ENCODE data around the gene PRKAR2B. TPM values are rescaled to one million over a fixed set of nuclear protein-coding genes. Genes with fewer than 3 reads are reported as not detected.

PRKAR2B gene
- total RNA-seq, 1 donor from 2014 or later, result 43.4 TPM

DNA sequence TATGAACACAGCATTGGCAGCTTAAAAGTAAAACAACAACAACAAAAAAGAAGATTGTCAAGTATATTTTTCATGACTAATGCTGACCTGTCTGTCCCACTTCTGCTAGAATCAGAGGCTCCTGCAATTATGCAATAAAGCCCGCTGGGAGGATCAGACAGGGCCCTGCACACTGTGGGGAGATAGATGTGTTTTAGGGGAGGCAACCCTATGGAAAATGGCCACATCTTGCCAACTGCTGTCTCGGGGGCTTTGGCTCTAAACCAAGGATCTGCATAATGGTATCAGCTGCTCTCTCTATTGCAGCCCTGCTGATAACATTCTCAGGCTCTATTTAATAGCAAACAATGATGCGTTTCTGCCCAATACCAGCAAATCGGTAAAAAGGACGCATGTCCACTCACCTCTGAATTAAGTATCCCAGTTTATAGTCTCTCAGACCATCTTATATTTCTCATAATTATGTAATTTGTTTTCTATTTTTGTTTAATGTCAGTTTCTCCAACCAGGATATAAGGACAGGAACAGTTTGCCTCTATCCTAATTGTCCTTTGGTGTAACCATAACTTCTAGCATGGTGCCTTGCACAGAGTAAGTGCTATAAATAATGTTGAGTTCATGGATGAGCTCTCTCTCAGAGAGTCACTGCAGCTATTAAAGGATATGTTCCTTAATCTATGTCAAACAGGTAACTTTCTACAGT lies 15.3 kb upstream of the PRKAR2B start:
- Histone ChIP-seq H3K36me3 (no peaks in the 10 kb centered on the region), H3K27ac (no peak overlapping the region), H3K9ac (no peak overlapping the region), H4K20me1 (ENCODE audit: low read depth) (no peaks in the 10 kb centered on the region), H2AFZ (replicated peaks) (peak overlapping the region; percentile 17), H3K27me3 (no peaks in the 10 kb centered on the region), H3F3A (ENCODE audit: low read depth) (no peaks in the 10 kb centered on the region), H3K9me3 (ENCODE audit: low read depth) (no peaks in the 10 kb centered on the region), H3K4me3 (no peak overlapping the region), H3K4me1 (no peaks in the 10 kb centered on the region), H3K4me2 (no peak overlapping the region), H3K79me2 (ENCODE audit: low read depth) (no peaks in the 10 kb centered on the region)
- TF ChIP-seq EZH2phosphoT487 (IDR thresholded peaks at IDR 0.05) (no peak), EZH2 (IDR thresholded peaks at IDR 0.05) (no peak)
- TF ChIP-seq, protein P1, sequence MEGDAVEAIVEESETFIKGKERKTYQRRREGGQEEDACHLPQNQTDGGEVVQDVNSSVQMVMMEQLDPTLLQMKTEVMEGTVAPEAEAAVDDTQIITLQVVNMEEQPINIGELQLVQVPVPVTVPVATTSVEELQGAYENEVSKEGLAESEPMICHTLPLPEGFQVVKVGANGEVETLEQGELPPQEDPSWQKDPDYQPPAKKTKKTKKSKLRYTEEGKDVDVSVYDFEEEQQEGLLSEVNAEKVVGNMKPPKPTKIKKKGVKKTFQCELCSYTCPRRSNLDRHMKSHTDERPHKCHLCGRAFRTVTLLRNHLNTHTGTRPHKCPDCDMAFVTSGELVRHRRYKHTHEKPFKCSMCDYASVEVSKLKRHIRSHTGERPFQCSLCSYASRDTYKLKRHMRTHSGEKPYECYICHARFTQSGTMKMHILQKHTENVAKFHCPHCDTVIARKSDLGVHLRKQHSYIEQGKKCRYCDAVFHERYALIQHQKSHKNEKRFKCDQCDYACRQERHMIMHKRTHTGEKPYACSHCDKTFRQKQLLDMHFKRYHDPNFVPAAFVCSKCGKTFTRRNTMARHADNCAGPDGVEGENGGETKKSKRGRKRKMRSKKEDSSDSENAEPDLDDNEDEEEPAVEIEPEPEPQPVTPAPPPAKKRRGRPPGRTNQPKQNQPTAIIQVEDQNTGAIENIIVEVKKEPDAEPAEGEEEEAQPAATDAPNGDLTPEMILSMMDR (IDR thresholded peaks at IDR 0.05), result no peak
- Mint-ChIP-seq H3K9me3 (no peaks in the 10 kb centered on the region), H3K4me1 (no peaks in the 10 kb centered on the region), H3K27me3 (ENCODE audit: insufficient read depth, low read depth) (no peaks in the 10 kb centered on the region), H3K4me3 (no peak overlapping the region), H3K36me3 (no peaks in the 10 kb centered on the region), H3K27ac (no peak overlapping the region)
- DNase-seq (ENCODE audit: low spot score), result no peak

DNA sequence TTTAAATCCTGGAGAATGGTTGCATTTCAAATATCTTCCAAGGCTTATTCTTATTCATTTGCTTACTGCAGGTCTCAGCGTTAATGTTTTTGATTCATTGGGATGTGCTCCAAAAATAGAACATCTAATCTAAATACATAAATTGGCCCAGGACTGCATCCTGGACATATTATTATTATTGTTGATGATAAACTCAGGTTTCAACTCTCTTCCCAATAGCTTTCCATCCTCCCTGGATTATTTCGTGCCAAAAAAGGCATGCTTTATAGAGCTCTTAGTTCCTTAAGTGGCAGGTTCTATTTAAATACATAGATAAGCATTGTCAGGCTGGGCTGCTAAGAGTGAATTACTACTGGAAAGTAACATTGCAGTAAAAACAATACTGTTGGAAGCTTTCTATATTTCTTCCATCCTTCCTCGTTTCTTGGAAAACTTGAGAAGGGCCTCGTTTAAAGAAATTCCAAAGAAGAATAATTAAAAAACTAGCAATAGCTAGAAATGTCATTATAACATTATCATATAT lies 14.7 kb upstream of the PRKAR2B start:
- TF ChIP-seq, protein P1 (IDR thresholded peaks at IDR 0.05), result no peak
- TF ChIP-seq EZH2 (IDR thresholded peaks at IDR 0.05), result no peak
- no peak for TF ChIP-seq EZH2phosphoT487 (IDR thresholded peaks at IDR 0.05)
- H3K36me3 Mint-ChIP-seq, result no peaks in the 10 kb centered on the region
- no peaks in the 10 kb centered on the region for H3K9me3 Mint-ChIP-seq
- Histone ChIP-seq H3K27ac (no peak overlapping the region), H3K27me3 (no peaks in the 10 kb centered on the region), H3K4me1 (no peaks in the 10 kb centered on the region), H3K9ac (no peak overlapping the region), H3K79me2 (ENCODE audit: low read depth) (no peaks in the 10 kb centered on the region), H4K20me1 (ENCODE audit: low read depth) (no peaks in the 10 kb centered on the region), H3K36me3 (no peaks in the 10 kb centered on the region), H3K4me2 (no peak overlapping the region), H2AFZ (replicated peaks) (peak overlapping the region; percentile 17), H3K9me3 (ENCODE audit: low read depth) (no peaks in the 10 kb centered on the region), H3F3A (ENCODE audit: low read depth) (no peaks in the 10 kb centered on the region), H3K4me3 (no peak overlapping the region)
- H3K27me3 Mint-ChIP-seq (ENCODE audit: insufficient read depth, low read depth), result no peaks in the 10 kb centered on the region
- H3K4me3 Mint-ChIP-seq, result no peak overlapping the region
- H3K4me1 Mint-ChIP-seq, result no peaks in the 10 kb centered on the region
- DNase-seq (ENCODE audit: low spot score), result no peak
- H3K27ac Mint-ChIP-seq, result no peak overlapping the region

DNA sequence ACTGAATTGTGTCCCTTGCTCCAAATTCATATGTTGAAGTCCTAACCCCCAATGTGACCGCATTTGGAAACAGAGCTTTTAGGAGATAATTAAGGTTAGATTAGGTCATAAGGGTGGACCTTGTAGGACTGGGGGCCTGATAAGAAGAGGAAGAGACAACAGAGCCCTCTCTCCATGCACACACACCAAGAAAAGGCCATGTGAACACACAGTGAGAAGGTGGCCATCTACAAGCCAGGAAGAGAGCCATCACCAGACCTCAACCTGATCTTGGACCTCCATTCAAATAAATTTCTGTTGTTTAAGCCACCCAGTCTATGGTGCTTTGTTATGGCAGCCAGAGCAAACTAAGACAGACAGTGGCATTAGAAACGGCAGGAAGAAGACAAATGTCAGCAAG lies 12.5 kb upstream of the PRKAR2B start:
- H3K4me3 ChIP-seq, result no peak overlapping the region
- no peak overlapping the region for H2AFZ ChIP-seq (replicated peaks)
- no peak for DNase-seq (ENCODE audit: low spot score)
- H3K79me2 ChIP-seq (ENCODE audit: low read depth), result no peaks in the 10 kb centered on the region
- H3F3A ChIP-seq (ENCODE audit: low read depth), result no peaks in the 10 kb centered on the region
- H3K27ac Mint-ChIP-seq, result no peak overlapping the region
- no peaks in the 10 kb centered on the region for H3K4me1 ChIP-seq
- no peak overlapping the region for H3K9ac ChIP-seq
- no peaks in the 10 kb centered on the region for H3K9me3 ChIP-seq (ENCODE audit: low read depth)
- peaks cover 2% of the 10 kb centered on the region for H3K36me3 Mint-ChIP-seq
- no peak overlapping the region for H3K4me3 Mint-ChIP-seq
- no peak overlapping the region for H3K4me2 ChIP-seq
- H4K20me1 ChIP-seq (ENCODE audit: low read depth), result no peaks in the 10 kb centered on the region
- peaks cover 3% of the 10 kb centered on the region for H3K9me3 Mint-ChIP-seq
- TF ChIP-seq, protein P1 (IDR thresholded peaks at IDR 0.05), result no peak
- TF ChIP-seq EZH2 (IDR thresholded peaks at IDR 0.05), result no peak
- TF ChIP-seq EZH2phosphoT487 (IDR thresholded peaks at IDR 0.05), result no peak
- H3K36me3 ChIP-seq, result no peaks in the 10 kb centered on the region
- no peak overlapping the region for H3K27ac ChIP-seq
- H3K27me3 ChIP-seq, result no peaks in the 10 kb centered on the region
- H3K4me1 Mint-ChIP-seq, result no peaks in the 10 kb centered on the region
- no peaks in the 10 kb centered on the region for H3K27me3 Mint-ChIP-seq (ENCODE audit: insufficient read depth, low read depth)

All from neural progenitor cell (in vitro differentiated cells).